H9 (cell line): Measurements from ENCODE around the gene UTP4. TPM values are rescaled to one million over a fixed set of nuclear protein-coding genes. Genes with fewer than 3 reads are reported as not detected.

Experiments
- DNase-seq: peaks from one replicate; pipeline ENCODE4 v3.0.0-alpha.2; 2017
- H2AFZ ChIP-seq: one replicate; pipeline ENCODE4 v1.6.1; 2013; ENCODE audit warnings: mild to moderate bottlenecking, low read length, control low read depth, moderate library complexity
- H2AK5ac ChIP-seq: 2 replicates; pipeline ENCODE4 v1.6.1; 2013; ENCODE audit warnings: low read length, control low read depth, mixed read lengths; ENCODE audit not compliant: insufficient read length
- H2BK120ac ChIP-seq: one replicate; pipeline ENCODE4 v1.6.1; 2013; ENCODE audit warnings: low read depth, mild to moderate bottlenecking, low read length, control low read depth, inconsistent platforms; ENCODE audit not compliant: poor library complexity, severe bottlenecking
- H2BK12ac ChIP-seq: 2 replicates; pipeline ENCODE4 v1.6.1; 2013; ENCODE audit warnings: low read length, control low read depth, mixed read lengths, low read depth; ENCODE audit not compliant: insufficient read length
- H2BK15ac ChIP-seq: 2 replicates; pipeline ENCODE4 v1.6.1; 2013; ENCODE audit warnings: low read depth, low read length, control low read depth
- H2BK20ac ChIP-seq: one replicate; pipeline ENCODE4 v1.6.1; 2013; ENCODE audit warnings: low read depth, mild to moderate bottlenecking, low read length, control low read depth, inconsistent platforms; ENCODE audit not compliant: poor library complexity, severe bottlenecking
- H2BK5ac ChIP-seq: 2 replicates; pipeline ENCODE4 v1.6.1; 2013; ENCODE audit warnings: low read length, control low read depth, mixed read lengths; ENCODE audit not compliant: insufficient read length
- H3K14ac ChIP-seq: 2 replicates; pipeline ENCODE4 v1.6.1; 2013; ENCODE audit warnings: low read length, control low read depth; ENCODE audit not compliant: insufficient read depth
- H3K18ac ChIP-seq: 2 replicates; pipeline ENCODE4 v1.6.1; 2013; ENCODE audit warnings: low read depth, mild to moderate bottlenecking, mixed read lengths, low read length, control low read depth; ENCODE audit not compliant: insufficient read length
- H3K23ac ChIP-seq: 2 replicates; pipeline ENCODE4 v1.6.1; 2013; ENCODE audit warnings: low read length, control low read depth, mixed read lengths, low read depth; ENCODE audit not compliant: insufficient read length
- H3K23me2 ChIP-seq: 2 replicates; pipeline ENCODE4 v1.6.1; 2013; ENCODE audit warnings: low read depth, mild to moderate bottlenecking, mixed read lengths, low read length, control low read depth; ENCODE audit not compliant: insufficient read length, poor library complexity, severe bottlenecking
- H3K27ac ChIP-seq: 2 replicates; pipeline ENCODE4 v1.5.1; 2013; ENCODE audit warnings: low read length, control low read depth, mixed read lengths, low read depth; ENCODE audit not compliant: insufficient read length
- H3K27me3 ChIP-seq: 2 replicates; pipeline ENCODE4 v1.6.1; 2013; ENCODE audit warnings: low read length, control low read depth, inconsistent platforms; ENCODE audit not compliant: insufficient read depth
- H3K4ac ChIP-seq: 2 replicates; pipeline ENCODE4 v1.6.1; 2013; ENCODE audit warnings: low read depth, mild to moderate bottlenecking, control low read depth, inconsistent platforms, low read length, moderate library complexity
- H3K4me1 ChIP-seq: 2 replicates; pipeline ENCODE4 v1.6.1; 2013; ENCODE audit warnings: low read length, control low read depth, inconsistent platforms; ENCODE audit not compliant: insufficient read depth
- H3K4me2 ChIP-seq: 2 replicates; pipeline ENCODE4 v1.6.1; 2013; ENCODE audit warnings: low read length, control low read depth, mixed read lengths; ENCODE audit not compliant: insufficient read length, insufficient read depth
- H3K56ac ChIP-seq: 2 replicates; pipeline ENCODE4 v1.6.1; 2013; ENCODE audit warnings: low read depth, mild to moderate bottlenecking, mixed read lengths, low read length, control low read depth; ENCODE audit not compliant: insufficient read length
- H3K79me1 ChIP-seq: 2 replicates; pipeline ENCODE4 v1.6.1; 2013; ENCODE audit warnings: low read depth, mild to moderate bottlenecking, moderate library complexity, low read length, control low read depth, inconsistent platforms; ENCODE audit not compliant: insufficient read depth, poor library complexity, severe bottlenecking
- H3K79me2 ChIP-seq: 2 replicates; pipeline ENCODE4 v1.6.1; 2013; ENCODE audit warnings: low read length, control low read depth, inconsistent platforms; ENCODE audit not compliant: insufficient read depth
- H3K9ac ChIP-seq: 2 replicates; pipeline ENCODE4 v1.6.1; 2013; ENCODE audit warnings: low read length, control low read depth, mixed read lengths; ENCODE audit not compliant: insufficient read length; ENCODE audit errors: extremely low read depth
- H3K9me3 ChIP-seq: one replicate; pipeline ENCODE4 v1.6.1; 2013; ENCODE audit warnings: low read depth, low read length, inconsistent platforms; ENCODE audit not compliant: control insufficient read depth
- H3T11ph ChIP-seq: one replicate; pipeline ENCODE4 v1.6.1; 2013; ENCODE audit warnings: mild to moderate bottlenecking, low read length, control low read depth, inconsistent platforms
- H4K20me1 ChIP-seq: one replicate; pipeline ENCODE4 v1.6.1; 2013; ENCODE audit not compliant: control insufficient read depth, insufficient read length, insufficient read depth
- H4K5ac ChIP-seq: 2 replicates; pipeline ENCODE4 v1.6.1; 2013; ENCODE audit warnings: low read depth, mild to moderate bottlenecking, mixed read lengths, low read length, control low read depth; ENCODE audit not compliant: insufficient read length
- H4K8ac ChIP-seq: replicated peaks from 2 replicates; pipeline ENCODE4 v1.6.1; 2013; ENCODE audit warnings: low read length, control low read depth, mixed read lengths, low read depth; ENCODE audit not compliant: insufficient read length
- H4K91ac ChIP-seq: 2 replicates; pipeline ENCODE4 v1.6.1; 2013; ENCODE audit warnings: low read depth, mild to moderate bottlenecking, moderate library complexity, mixed read lengths, low read length, control low read depth; ENCODE audit not compliant: insufficient read length
- H3K27ac Mint-ChIP-seq, 3 experiments: 2 replicates in 2 of 3; 3 replicates in 1 of 3; pipeline ENCODE4 v1.8.0; 2020 to 2021; ENCODE audit warnings: mixed read lengths in 3 of 3, mild to moderate bottlenecking in 1 of 3, moderate library complexity in 1 of 3
- H3K27me3 Mint-ChIP-seq: 2 replicates; pipeline ENCODE4 v1.8.0; 2021; ENCODE audit warnings: low read depth, mild to moderate bottlenecking, moderate library complexity, mixed read lengths
- H3K36me3 Mint-ChIP-seq, 3 experiments: 2 replicates in 2 of 3; 3 replicates in 1 of 3; pipeline ENCODE4 v1.8.0; 2020 to 2021; ENCODE audit warnings: low read depth in 3 of 3, mixed read lengths in 3 of 3; ENCODE audit not compliant: insufficient read depth in 1 of 3
- H3K4me1 Mint-ChIP-seq, 2 experiments: 2 replicates each; pipeline ENCODE4 v1.8.0; 2020; ENCODE audit warnings: mixed read lengths in 2 of 2
- H3K4me3 Mint-ChIP-seq, 2 experiments: 2 replicates in 1 of 2; 3 replicates in 1 of 2; pipeline ENCODE4 v1.8.0; 2020 to 2021; ENCODE audit warnings: mild to moderate bottlenecking in 2 of 2, mixed read lengths in 2 of 2, moderate library complexity in 1 of 2
- H3K9me3 Mint-ChIP-seq, 2 experiments: 2 replicates in 1 of 2; 3 replicates in 1 of 2; pipeline ENCODE4 v1.8.0; 2020; ENCODE audit warnings: mild to moderate bottlenecking in 2 of 2, mixed read lengths in 2 of 2, moderate library complexity in 1 of 2
- CTCF ChIP-seq: fragments of 200-600 bp; sonication (generic); conservative IDR thresholded peaks from 3 replicates; pipeline ENCODE4 v1.8.0; 2021; ENCODE audit warnings: antibody characterized with exemption, mild to moderate bottlenecking
- WGBS: extraction: QIAGEN DNeasy Blood & Tissue Kit; methylation state at CpG from one replicate; pipeline ENCODE4 v1.1.7; 2013; ENCODE audit warnings: missing lambda C conversion rate, low lambda C conversion rate, mixed read lengths; ENCODE audit not compliant: insufficient read length; ENCODE audit errors: extremely low coverage; 5-methylcytosine and 5-hydroxymethylcytosine counted together
- total RNA-seq: library from RNA; stranded (reverse); gene quantifications from 2 replicates; pipeline ENCODE4 v1.2.1, GENCODE V29; 2021

Gene UTP4
- total RNA-seq, 1 experiment from 2014 or later = 94.0 TPM

- no peak overlapping the region for H3K23ac ChIP-seq
- H2AFZ ChIP-seq = no peak overlapping the region
- no peaks in the 10 kb centered on the region for H3K79me1 ChIP-seq
- H2BK12ac ChIP-seq = no peak overlapping the region
- H3K27ac ChIP-seq = peak overlapping the region; percentile 6
- peak overlapping the region; percentile 10 for H3K9ac ChIP-seq
- no peak overlapping the region for H2BK120ac ChIP-seq
- peaks cover 0 to 3% of the 10 kb centered on the region in 2 experiments; a peak in 2 of 5 replicates for H3K9me3 Mint-ChIP-seq
- no peak overlapping the region for H2BK20ac ChIP-seq
- no peak overlapping the region for H3T11ph ChIP-seq
- peaks cover 32 to 39% of the 10 kb centered on the region in 2 experiments for H3K4me1 Mint-ChIP-seq
- H2AK5ac ChIP-seq = no peak overlapping the region
- H3K79me2 ChIP-seq = peaks cover 8% of the 10 kb centered on the region; the same call in 1 of the 2 replicates
- H4K20me1 ChIP-seq = no peaks in the 10 kb centered on the region
- H3K4me3 Mint-ChIP-seq = peak overlapping the region; percentile 86 to 94
- peak; percentile 11; the same call in 1 of the 3 replicates for TF ChIP-seq CTCF
- DNase-seq = peak; percentile 67
- H4K91ac ChIP-seq = no peak overlapping the region
- H3K18ac ChIP-seq = peak overlapping the region; percentile 12
- no peak overlapping the region for H4K8ac ChIP-seq
- H3K14ac ChIP-seq = no peak overlapping the region; the same call in 1 of the 2 replicates
- H3K27ac Mint-ChIP-seq = peak overlapping the region; percentile 61 to 75 (median 62); a peak in 6 of 7 replicates
- no peak overlapping the region for H3K4ac ChIP-seq
- H3K36me3 Mint-ChIP-seq = peaks cover 26 to 45% (median 37%) of the 10 kb centered on the region in 3 experiments
- WGBS = no CpG with 5 or more reads among the region's 9 CpGs
- H3K27me3 Mint-ChIP-seq = peaks cover 6% of the 10 kb centered on the region; the same call in 1 of the 2 replicates
- no peak overlapping the region for H3K56ac ChIP-seq
- peaks cover 7% of the 10 kb centered on the region; the same call in 1 of the 2 replicates for H3K4me1 ChIP-seq
- no peak overlapping the region for H4K5ac ChIP-seq
- no peaks in the 10 kb centered on the region for H3K9me3 ChIP-seq
- peak overlapping the region; percentile 71 for H3K4me2 ChIP-seq
- no peak overlapping the region for H2BK15ac ChIP-seq
- no peak overlapping the region for H2BK5ac ChIP-seq
- H3K27me3 ChIP-seq = no peaks in the 10 kb centered on the region
- peaks cover 19% of the 10 kb centered on the region for H3K23me2 ChIP-seq
Observed at GRCh38 chr16:69108064-69108904, 24.2 kb upstream of the UTP4 start.
